Activated CD8-positive, alpha-beta T cell treated with anti-CD3 and anti-CD28 coated beads, Interleukin-2, amount 10 ng/mL, durations not matched to agents 7 days and 5 days (primary cell): ENCODE results near the gene MAP4. TPM values are rescaled to one million over a fixed set of nuclear protein-coding genes. Genes with fewer than 3 reads are reported as not detected.

ENCODE experiments used
- ATAC-seq: fragments of 150-1000 bp; cut with Tn5 transposase; one replicate; pipeline ENCODE4 v1.10.0; 2021; ENCODE audit warnings: moderate library complexity
- CTCF ChIA-PET: fragments of 350-600 bp; sonication (Branson Sonifier 250); formaldehyde crosslinking; loops from one replicate; lab custom pipeline; 2021; ENCODE audit warnings: antibody characterized with exemption; lab: Charles Lee
- POLR2A ChIA-PET: fragments of 350-600 bp; sonication (Branson Sonifier 250); formaldehyde crosslinking; loops from one replicate; lab custom pipeline; 2021; ENCODE audit warnings: antibody characterized with exemption; lab: Charles Lee
- DNase-seq: peaks from one replicate; pipeline ENCODE4 v3.0.0-alpha.2; 2020
- H3K27ac Mint-ChIP-seq: one replicate; pipeline ENCODE4 v1.8.0; 2021; ENCODE audit warnings: mild to moderate bottlenecking, mixed read lengths
- H3K27me3 Mint-ChIP-seq: one replicate; pipeline ENCODE4 v1.8.0; 2021; ENCODE audit warnings: low read depth, mixed read lengths
- H3K36me3 Mint-ChIP-seq: one replicate; pipeline ENCODE4 v1.8.0; 2021; ENCODE audit warnings: low read depth, mixed read lengths
- H3K4me1 Mint-ChIP-seq: one replicate; pipeline ENCODE4 v1.8.0; 2021; ENCODE audit warnings: low read depth, mixed read lengths
- H3K4me3 Mint-ChIP-seq: one replicate; pipeline ENCODE4 v1.8.0; 2021; ENCODE audit warnings: mild to moderate bottlenecking, mixed read lengths
- H3K9me3 Mint-ChIP-seq: one replicate; pipeline ENCODE4 v1.8.0; 2022; ENCODE audit warnings: mixed read lengths; ENCODE audit not compliant: insufficient read depth
- microRNA-seq: library from miRNA; unstranded; fragments of <30 nt; microRNA quantifications from one replicate; pipeline ENCODE4 v1.2.0, GENCODE V29; 2022
- total RNA-seq, 2 experiments: library from RNA; stranded (reverse); gene quantifications; one replicate each; pipeline ENCODE4 v1.2.3, GENCODE V29; 2021

The MAP4 gene
- total RNA-seq, 2 experiments from 2014 or later = 119 to 120 TPM

DNA sequence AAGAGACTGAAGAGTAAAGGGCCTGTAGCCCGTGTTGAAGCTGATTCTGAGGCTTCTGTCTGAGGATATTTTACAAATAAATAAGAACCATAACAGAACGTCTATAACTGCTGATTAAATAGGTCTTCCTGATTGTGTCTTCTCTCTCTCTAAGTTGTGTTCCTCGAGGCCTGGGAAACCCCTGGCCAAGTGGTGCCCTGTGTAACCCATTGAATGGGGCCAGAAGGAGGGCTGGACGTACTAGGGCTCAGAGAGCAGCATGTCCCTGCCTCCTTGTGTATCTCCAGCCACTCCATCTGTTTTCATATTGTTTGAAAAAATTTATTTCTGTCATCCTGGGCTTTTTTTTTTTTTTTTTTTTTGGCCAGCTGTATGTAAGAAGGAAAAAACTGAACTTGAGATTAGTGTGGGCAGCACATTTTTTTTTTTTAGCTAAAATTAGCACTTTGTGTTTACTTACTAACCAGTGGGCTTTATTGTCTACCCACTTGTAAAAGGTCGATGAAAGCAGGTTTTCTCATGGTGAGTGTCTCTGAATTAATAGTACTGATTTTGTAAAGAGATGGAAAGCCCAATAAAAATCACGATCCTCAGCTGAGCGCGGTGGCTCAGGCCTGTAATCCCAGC is 202.6 kb downstream of the MAP4 start:
- no peak for ATAC-seq
- Mint-ChIP-seq H3K4me1 (no peaks in the 10 kb centered on the region), H3K36me3 (peaks cover 25% of the 10 kb centered on the region), H3K27me3 (no peaks in the 10 kb centered on the region), H3K4me3 (no peak overlapping the region), H3K27ac (no peak overlapping the region), H3K9me3 (no peaks in the 10 kb centered on the region)
- ChIA-PET CTCF (interaction anchor here (1.3 to 3.7 kb wide), 2 partner anchors 11 to 24 kb away, joined by 4 to 45 read pairs; no protein-coding TSS in a partner anchor), POLR2A (no interaction called here)
- DNase-seq = no peak

DNA sequence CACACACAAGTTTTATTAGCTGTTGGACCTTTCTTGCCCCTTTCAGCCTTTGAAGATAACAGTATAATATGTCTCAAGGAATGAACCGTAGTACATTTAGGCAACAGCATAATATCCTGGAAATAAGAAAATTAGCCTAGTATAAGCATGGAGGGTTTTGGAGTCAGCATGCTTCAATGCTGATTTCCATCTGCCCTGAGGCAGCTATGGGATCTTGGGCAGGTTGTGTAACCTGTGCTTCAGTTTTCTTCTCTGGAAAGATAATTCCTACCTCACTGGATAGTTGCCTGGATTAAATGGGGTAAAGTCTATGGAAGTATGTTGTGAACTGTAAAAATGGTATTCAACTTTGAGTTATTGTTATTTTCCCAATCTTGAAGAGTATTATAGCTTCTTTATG is 211.6 kb downstream of the MAP4 start:
- H3K4me1 Mint-ChIP-seq = peaks cover 24% of the 10 kb centered on the region
- CTCF ChIA-PET = interaction anchor here (0.7 to 3.0 kb wide), 5 partner anchors 11 to 347 kb away, joined by 3 to 22 read pairs (median 4); no protein-coding TSS in a partner anchor
- DNase-seq (no peak), ATAC-seq (no peak)
- no peaks in the 10 kb centered on the region for H3K9me3 Mint-ChIP-seq
- no peak overlapping the region for H3K27ac Mint-ChIP-seq
- peak overlapping the region; percentile 94 for H3K4me3 Mint-ChIP-seq
- POLR2A ChIA-PET = interaction anchor here (1.0 kb wide), 1 partner anchor 12 kb away, joined by 4 read pairs; no protein-coding TSS in a partner anchor
- H3K36me3 Mint-ChIP-seq = peaks cover 8% of the 10 kb centered on the region
- no peaks in the 10 kb centered on the region for H3K27me3 Mint-ChIP-seq

DNA sequence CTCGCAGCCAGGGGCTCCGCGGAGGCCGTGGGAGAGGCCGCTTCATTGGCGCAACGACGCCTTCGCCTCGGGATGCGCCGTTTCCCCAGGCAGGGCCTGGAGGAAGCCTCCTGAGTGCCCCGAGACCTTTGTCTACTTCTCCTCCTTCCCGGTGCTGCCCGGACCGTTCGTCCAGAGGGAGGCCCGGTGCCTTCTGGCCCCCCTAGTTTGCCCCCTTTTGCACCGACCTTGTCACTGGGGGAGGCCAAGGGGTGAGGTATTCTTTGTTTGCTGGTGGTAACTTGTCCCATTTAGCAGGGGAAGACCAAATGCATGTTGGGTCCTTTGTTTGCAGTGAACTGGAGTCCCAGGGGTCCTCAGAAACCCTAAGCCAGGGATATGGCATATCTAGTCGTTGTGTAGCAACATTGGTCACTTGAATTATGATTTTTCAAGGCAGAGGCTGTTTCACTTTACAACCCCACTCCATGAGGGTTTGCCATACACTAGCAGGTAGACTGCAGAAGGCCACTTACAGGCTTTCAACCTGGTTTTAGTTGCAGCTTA is 212.7 kb downstream of the MAP4 start:
- H3K9me3 Mint-ChIP-seq = no peaks in the 10 kb centered on the region
- CTCF ChIA-PET = interaction anchor here (1.3 to 3.0 kb wide), 3 partner anchors 12 to 281 kb away, joined by 4 to 22 read pairs (median 8); no protein-coding TSS in a partner anchor
- H3K36me3 Mint-ChIP-seq = peaks cover 8% of the 10 kb centered on the region
- POLR2A ChIA-PET = no interaction called here
- no peaks in the 10 kb centered on the region for H3K27me3 Mint-ChIP-seq
- peak overlapping the region; percentile 94 for H3K4me3 Mint-ChIP-seq
- no peak for ATAC-seq
- peak; percentile 42 for DNase-seq
- H3K4me1 Mint-ChIP-seq = peaks cover 24% of the 10 kb centered on the region
- H3K27ac Mint-ChIP-seq = peak overlapping the region; percentile 91

DNA sequence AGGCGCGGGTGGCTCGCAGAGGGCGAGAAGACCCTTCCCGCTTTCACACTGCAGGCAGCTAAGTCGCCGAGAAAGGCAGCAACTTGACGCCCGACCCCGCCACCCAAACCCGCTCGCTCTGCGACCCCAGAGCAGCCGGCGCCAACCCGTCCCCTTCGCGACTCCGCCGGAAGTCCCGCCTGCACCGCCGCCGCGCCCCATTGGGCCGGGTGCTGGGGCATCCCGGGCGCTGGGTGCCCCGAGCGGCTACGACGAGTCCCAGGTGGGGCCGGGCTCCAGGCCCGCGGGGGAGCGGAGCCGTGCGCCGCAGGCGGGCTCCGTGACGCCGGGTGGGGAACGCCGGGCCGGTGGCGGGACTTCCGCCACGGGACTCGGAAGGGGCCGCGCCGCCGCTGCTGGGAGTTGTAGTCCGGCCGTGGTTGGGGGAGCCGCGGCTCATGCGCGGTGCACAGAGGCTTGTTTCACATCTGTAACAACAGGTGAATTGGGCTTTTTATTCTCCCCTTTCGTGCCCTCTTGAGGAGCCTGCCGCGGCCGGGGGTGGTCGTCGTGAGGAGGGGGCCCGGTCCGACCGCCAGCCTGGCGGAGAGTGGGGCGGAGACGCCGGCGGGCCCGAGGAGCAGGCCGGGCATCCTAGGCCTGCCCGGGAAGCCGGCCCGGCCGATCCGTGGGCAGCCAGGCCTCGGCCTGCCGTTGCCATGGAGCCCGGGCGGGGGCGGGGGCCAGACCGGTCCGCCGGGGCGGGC is 213.3 kb downstream of the MAP4 start, which contains the start of gene DHX30:
Gene DHX30 (plus strand): TSS at position 405 of the 746 bp plus-strand sequence. CDS start 7,546 bp downstream, outside the sequence.
- CTCF ChIA-PET = interaction anchor here (1.4 to 2.8 kb wide), 4 partner anchors 13 to 290 kb away, joined by 3 to 11 read pairs (median 8); no protein-coding TSS in a partner anchor
- no peaks in the 10 kb centered on the region for H3K27me3 Mint-ChIP-seq
- H3K9me3 Mint-ChIP-seq = no peaks in the 10 kb centered on the region
- ATAC-seq (peak; percentile 94), DNase-seq (peak; percentile 87)
- POLR2A ChIA-PET = interaction anchor here (0.6 to 1.0 kb wide), 2 partner anchors 21 to 22 kb away, joined by 3 to 4 read pairs; partner anchors contain the start of gene SMARCC1
- H3K4me1 Mint-ChIP-seq = peaks cover 24% of the 10 kb centered on the region
- H3K4me3 Mint-ChIP-seq = peak within 1 kb of the TSS; percentile 94
- H3K27ac Mint-ChIP-seq = peak within 1 kb of the TSS; percentile 93
- peaks cover 8% of the 10 kb centered on the region for H3K36me3 Mint-ChIP-seq

Small RNA genes lying within 50 kb of the gene (microRNA-seq; reads per million reads assigned to microRNA genes)
- gene MIR1226 = 27.0 reads per million, percentile 40 among the genes with 10 or more reads in this experiment

Other genes with a start within 250 kb of the MAP4 start
- 10 to 100 TPM; 76.4 to 98.1 TPM for gene SMARCC1, start 234.5 kb downstream of the MAP4 start, total RNA-seq
- gene DHX30, start 213.3 kb downstream of the MAP4 start, total RNA-seq = 10 to 100 TPM; 72.8 to 75.7 TPM
- 10 to 100 TPM; 30.3 to 31.3 TPM for gene CDC25A, start 172.0 kb upstream of the MAP4 start, total RNA-seq
- not detected for gene CAMP, start 207.1 kb upstream of the MAP4 start, total RNA-seq
- 10 to 100 TPM; 29.7 to 30.3 TPM for gene ZNF589, start 224.7 kb upstream of the MAP4 start, total RNA-seq